ENCODE measurements around the gene SCRN1.

The SCRN1 gene

GRCh38 chr7:29989257-29989995, at the start of gene SCRN1:
TSS of gene SCRN1 (minus strand) at chr7:29989801. CDS start at chr7:29969067, 20,734 bp downstream.
- DNase-seq (ENCODE audit: low read depth in 2 of 2), result no peak

- peak; percentile 49 to 57 for DNase-seq (ENCODE audit: low read depth in 2 of 2)
These were observed 48.8 kb upstream of the SCRN1 start for GRCh38 chr7:30038196-30038980.

GRCh38 chr7:30036220-30036619, 46.6 kb upstream of the SCRN1 start:
- DNase-seq (ENCODE audit: low read depth in 2 of 2), result no peak

- no peak for DNase-seq (ENCODE audit: low read depth in 2 of 2)
These were observed 44.9 kb upstream of the SCRN1 start for GRCh38 chr7:30034501-30034900.

GRCh38 chr7:30032310-30033125, 42.9 kb upstream of the SCRN1 start:
- peak; percentile 61 to 62 for DNase-seq (ENCODE audit: low read depth in 2 of 2)

- no peak for DNase-seq (ENCODE audit: low read depth in 2 of 2)
These were observed 40.1 kb upstream of the SCRN1 start for GRCh38 chr7:30029696-30030095.

- DNase-seq (ENCODE audit: low read depth in 2 of 2), result no peak
These were observed 39.4 kb upstream of the SCRN1 start for GRCh38 chr7:30028749-30029635.

- peak; percentile 71 to 75 for DNase-seq (ENCODE audit: low read depth in 2 of 2)
These were observed 38.7 kb upstream of the SCRN1 start, which contains the start of gene PLEKHA8 for GRCh38 chr7:30028216-30028748. TSS of gene PLEKHA8 (plus strand) at chr7:30028412. CDS start at chr7:30028763, 351 bp downstream.

GRCh38 chr7:30027740-30028215, 38.2 kb upstream of the SCRN1 start:
- DNase-seq (ENCODE audit: low read depth in 2 of 2), result no peak

- no peak for DNase-seq (ENCODE audit: low read depth in 2 of 2)
These were observed 37.5 kb upstream of the SCRN1 start for GRCh38 chr7:30027065-30027456.

- peak; percentile 99 for DNase-seq (ENCODE audit: low read depth in 2 of 2)
These were observed 36.8 kb upstream of the SCRN1 start, which contains the start of gene FKBP14 for GRCh38 chr7:30026229-30027064. TSS of gene FKBP14 (minus strand) at chr7:30026702. CDS start at chr7:30026508, 194 bp downstream.

- no peak for DNase-seq (ENCODE audit: low read depth in 2 of 2)
These were observed 33.9 kb upstream of the SCRN1 start for GRCh38 chr7:30023524-30023923.

- no peak for DNase-seq (ENCODE audit: low read depth in 2 of 2)
These were observed 33.4 kb upstream of the SCRN1 start for GRCh38 chr7:30022991-30023390.

GRCh38 chr7:30020535-30020934, 30.9 kb upstream of the SCRN1 start:
- no peak for DNase-seq (ENCODE audit: low read depth in 2 of 2)

- DNase-seq (ENCODE audit: low read depth in 2 of 2), result no peak
These were observed 30.4 kb upstream of the SCRN1 start for GRCh38 chr7:30019960-30020359.

- no peak for DNase-seq (ENCODE audit: low read depth in 2 of 2)
These were observed 29.8 kb upstream of the SCRN1 start for GRCh38 chr7:30019387-30019786.

- DNase-seq (ENCODE audit: low read depth in 2 of 2), result no peak
These were observed 28.9 kb upstream of the SCRN1 start for GRCh38 chr7:30018451-30018850.

GRCh38 chr7:30012757-30013156, 23.2 kb upstream of the SCRN1 start:
- DNase-seq (ENCODE audit: low read depth in 2 of 2), result no peak

GRCh38 chr7:30010021-30010420, 20.4 kb upstream of the SCRN1 start:
- no peak for DNase-seq (ENCODE audit: low read depth in 2 of 2)

GRCh38 chr7:30005464-30005863, 15.9 kb upstream of the SCRN1 start:
- DNase-seq (ENCODE audit: low read depth in 2 of 2), result no peak

Data from fibroblast of skin of left quadriceps (primary cell).